ENCODE results near the gene PRDM11. TPM values are rescaled to one million over a fixed set of nuclear protein-coding genes. Genes with fewer than 3 reads are reported as not detected.

The PRDM11 gene
- total and polyA plus RNA-seq, 9 donors = 17.3 to 27.1 (median 21.6) TPM

DNA sequence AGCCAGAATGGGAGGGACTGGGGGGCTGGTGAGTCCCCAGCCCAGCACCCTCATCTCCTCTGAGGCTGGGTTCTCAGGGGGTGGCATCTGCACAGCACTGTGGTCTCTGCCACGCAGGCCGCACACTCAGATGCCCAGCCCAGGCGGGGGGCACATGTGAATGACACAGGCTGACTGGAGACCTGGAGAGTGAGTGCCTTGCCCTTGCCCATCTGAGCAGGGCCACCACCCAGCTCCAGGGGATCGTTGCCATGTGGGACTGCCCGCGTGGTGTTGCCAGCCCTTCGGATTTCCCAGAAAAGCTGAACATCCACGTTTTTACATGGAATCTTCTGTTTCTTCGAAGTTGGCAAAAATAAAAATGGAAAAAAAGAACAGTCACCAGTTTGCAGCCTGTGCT, 18.9 kb downstream of the PRDM11 start:
- H3K4me1 ChIP-seq (ENCODE audit: control insufficient read depth, insufficient read depth, low read length) = peaks cover 55% of the 10 kb centered on the region
- no peak for DNase-seq
- H3K4me3 ChIP-seq (ENCODE audit: low read length) = no peak overlapping the region
- H3K27ac ChIP-seq (ENCODE audit: low read length) = no peak overlapping the region
- no peaks in the 10 kb centered on the region for H3K27me3 ChIP-seq (ENCODE audit: control insufficient read depth, insufficient read depth, low read length)
- 89% methylated on average over 9 of the region's 9 CpGs for WGBS (ENCODE audit: insufficient coverage)
- H3K9me3 ChIP-seq (replicated peaks; ENCODE audit: control insufficient read depth, low read depth, low read length) = no peaks in the 10 kb centered on the region
- H3K36me3 ChIP-seq (ENCODE audit: control insufficient read depth, insufficient read depth, low read length) = no peaks in the 10 kb centered on the region

DNA sequence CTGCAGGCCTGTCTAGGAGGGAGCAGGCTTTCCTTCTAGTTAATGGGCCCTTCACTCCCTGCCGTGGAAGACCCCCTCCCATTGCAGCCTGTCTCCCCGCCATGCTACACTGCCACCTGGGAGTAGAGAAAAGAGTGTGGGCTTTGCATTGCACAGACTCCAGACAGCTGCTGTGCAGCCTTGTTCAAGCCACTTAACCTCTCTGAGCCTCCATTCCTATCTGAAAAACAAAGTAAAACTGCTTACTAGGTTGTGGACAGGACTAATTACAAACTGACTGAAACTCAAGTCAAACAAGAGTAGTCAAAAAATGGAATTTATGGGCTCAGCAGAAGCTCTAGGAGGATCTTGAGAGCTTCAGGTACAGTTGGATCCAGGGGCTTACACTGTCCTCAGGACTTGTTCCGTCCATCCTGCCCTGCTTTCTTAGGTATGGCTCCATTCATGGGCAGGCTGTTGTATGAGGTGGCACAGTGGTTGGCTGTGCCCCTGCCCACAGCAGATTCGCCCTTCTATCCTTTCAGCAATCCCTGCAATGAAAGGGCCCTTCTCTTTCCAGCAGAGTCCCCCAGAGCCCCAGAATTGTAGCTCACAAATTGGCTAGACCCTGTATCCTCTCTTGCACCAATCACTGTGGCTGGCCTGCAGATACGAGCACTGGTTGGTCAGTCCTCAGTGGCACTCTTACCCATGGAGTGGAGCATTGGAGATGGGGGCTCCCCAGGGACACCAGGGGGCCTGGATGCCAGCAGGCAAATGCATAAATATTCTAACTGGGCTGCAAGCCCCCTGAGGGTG, 19.6 kb downstream of the PRDM11 start:
- no peak overlapping the region for H3K4me3 ChIP-seq (ENCODE audit: low read length)
- peaks cover 50% of the 10 kb centered on the region for H3K4me1 ChIP-seq (ENCODE audit: control insufficient read depth, insufficient read depth, low read length)
- no peaks in the 10 kb centered on the region for H3K36me3 ChIP-seq (ENCODE audit: control insufficient read depth, insufficient read depth, low read length)
- no peaks in the 10 kb centered on the region for H3K9me3 ChIP-seq (replicated peaks; ENCODE audit: control insufficient read depth, low read depth, low read length)
- H3K27ac ChIP-seq (ENCODE audit: low read length) = no peak overlapping the region
- no peak for DNase-seq
- H3K27me3 ChIP-seq (ENCODE audit: control insufficient read depth, insufficient read depth, low read length) = no peaks in the 10 kb centered on the region
- WGBS (ENCODE audit: insufficient coverage) = 85% methylated on average over 2 of the region's 5 CpGs

DNA sequence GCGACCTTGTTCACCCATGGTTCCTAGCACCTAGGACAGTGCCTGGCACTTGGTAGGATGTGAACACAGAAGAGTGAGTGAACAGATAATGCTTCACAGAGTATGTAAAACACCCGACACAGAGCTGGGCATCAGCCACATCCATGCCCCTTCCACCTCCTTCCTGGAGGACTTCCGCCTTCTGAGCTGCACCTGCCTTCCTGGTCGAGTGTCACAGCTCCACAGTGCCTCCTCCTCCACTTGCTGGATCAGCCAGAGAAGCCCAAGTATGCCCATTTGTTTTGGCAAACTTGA, 20.1 kb downstream of the PRDM11 start:
- Histone ChIP-seq H3K4me3 (ENCODE audit: low read length) (no peak overlapping the region), H3K27me3 (ENCODE audit: control insufficient read depth, insufficient read depth, low read length) (no peaks in the 10 kb centered on the region), H3K27ac (ENCODE audit: low read length) (no peak overlapping the region), H3K4me1 (ENCODE audit: control insufficient read depth, insufficient read depth, low read length) (peaks cover 45% of the 10 kb centered on the region), H3K36me3 (ENCODE audit: control insufficient read depth, insufficient read depth, low read length) (no peaks in the 10 kb centered on the region), H3K9me3 (replicated peaks; ENCODE audit: control insufficient read depth, low read depth, low read length) (no peaks in the 10 kb centered on the region)
- DNase-seq = no peak
- WGBS (ENCODE audit: insufficient coverage) = 50% methylated on average over 1 of the region's 4 CpGs

DNA sequence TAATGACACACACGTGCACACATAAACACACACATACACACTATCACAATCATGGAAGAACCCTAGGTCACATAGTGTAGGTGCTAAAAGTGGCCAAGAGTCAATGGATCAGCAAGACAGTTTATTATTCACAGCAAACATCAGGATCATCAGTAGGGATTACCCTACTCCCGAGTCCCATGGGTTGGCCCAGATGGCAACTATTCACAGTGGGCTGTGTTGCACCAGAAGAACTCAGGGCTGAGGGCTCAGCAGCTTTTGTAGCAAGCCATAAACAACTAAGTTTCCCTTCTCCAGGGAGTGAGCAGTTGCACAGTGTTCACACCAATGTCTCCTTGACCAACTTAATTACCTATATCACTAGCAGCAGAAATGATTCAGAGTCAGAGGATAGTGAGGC, 20.8 kb downstream of the PRDM11 start:
- 86% methylated on average over 1 of the region's 2 CpGs for WGBS (ENCODE audit: insufficient coverage)
- H3K9me3 ChIP-seq (replicated peaks; ENCODE audit: control insufficient read depth, low read depth, low read length) = no peaks in the 10 kb centered on the region
- H3K4me1 ChIP-seq (ENCODE audit: control insufficient read depth, insufficient read depth, low read length) = peaks cover 38% of the 10 kb centered on the region
- no peak overlapping the region for H3K4me3 ChIP-seq (ENCODE audit: low read length)
- H3K27ac ChIP-seq (ENCODE audit: low read length) = no peak overlapping the region
- H3K36me3 ChIP-seq (ENCODE audit: control insufficient read depth, insufficient read depth, low read length) = no peaks in the 10 kb centered on the region
- H3K27me3 ChIP-seq (ENCODE audit: control insufficient read depth, insufficient read depth, low read length) = no peaks in the 10 kb centered on the region
- no peak for DNase-seq

DNA sequence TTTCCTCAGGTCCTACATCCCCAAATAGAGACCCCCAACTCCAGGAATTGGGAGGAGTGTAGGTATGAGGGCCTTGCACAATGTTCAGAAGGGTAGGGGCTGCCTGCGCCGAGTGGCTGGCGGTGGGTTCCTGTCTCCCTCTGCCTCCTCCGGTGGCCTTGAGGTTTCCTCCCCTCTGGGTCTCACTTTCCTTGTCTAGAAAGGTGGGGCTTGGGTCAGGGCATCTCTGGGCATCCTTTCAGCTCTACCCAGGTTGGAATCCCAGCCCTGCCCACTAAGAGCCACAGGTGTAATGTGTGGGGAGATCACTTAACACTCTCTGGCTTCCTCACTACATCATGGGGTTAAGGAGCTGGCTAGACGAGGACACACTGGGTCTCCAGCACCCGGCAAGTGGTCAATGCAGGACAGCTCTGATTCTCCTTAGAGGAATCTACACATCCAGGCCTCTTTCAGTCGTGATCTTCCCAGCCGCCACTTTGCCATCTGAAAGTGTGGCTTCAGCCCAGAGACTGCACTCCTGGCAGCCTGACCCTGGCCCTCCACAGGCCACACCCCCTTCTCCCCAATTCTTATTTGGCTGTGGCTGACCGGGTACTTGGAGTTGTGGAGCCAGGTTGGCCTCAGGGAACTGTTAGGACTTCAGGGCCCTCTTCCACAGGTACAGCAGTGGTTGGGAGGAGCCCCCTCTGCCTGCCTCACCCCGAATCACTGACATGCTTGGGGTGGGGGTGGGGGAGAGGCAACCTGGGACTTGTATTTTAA, 22.1 kb downstream of the PRDM11 start:
- Histone ChIP-seq H3K27me3 (ENCODE audit: control insufficient read depth, insufficient read depth, low read length) (no peaks in the 10 kb centered on the region), H3K4me1 (ENCODE audit: control insufficient read depth, insufficient read depth, low read length) (peaks cover 25% of the 10 kb centered on the region), H3K27ac (ENCODE audit: low read length) (no peak overlapping the region), H3K4me3 (ENCODE audit: low read length) (no peak overlapping the region), H3K9me3 (replicated peaks; ENCODE audit: control insufficient read depth, low read depth, low read length) (no peaks in the 10 kb centered on the region), H3K36me3 (ENCODE audit: control insufficient read depth, insufficient read depth, low read length) (no peaks in the 10 kb centered on the region)
- no peak for DNase-seq
- 46% methylated on average over 2 of the region's 10 CpGs for WGBS (ENCODE audit: insufficient coverage)

DNA sequence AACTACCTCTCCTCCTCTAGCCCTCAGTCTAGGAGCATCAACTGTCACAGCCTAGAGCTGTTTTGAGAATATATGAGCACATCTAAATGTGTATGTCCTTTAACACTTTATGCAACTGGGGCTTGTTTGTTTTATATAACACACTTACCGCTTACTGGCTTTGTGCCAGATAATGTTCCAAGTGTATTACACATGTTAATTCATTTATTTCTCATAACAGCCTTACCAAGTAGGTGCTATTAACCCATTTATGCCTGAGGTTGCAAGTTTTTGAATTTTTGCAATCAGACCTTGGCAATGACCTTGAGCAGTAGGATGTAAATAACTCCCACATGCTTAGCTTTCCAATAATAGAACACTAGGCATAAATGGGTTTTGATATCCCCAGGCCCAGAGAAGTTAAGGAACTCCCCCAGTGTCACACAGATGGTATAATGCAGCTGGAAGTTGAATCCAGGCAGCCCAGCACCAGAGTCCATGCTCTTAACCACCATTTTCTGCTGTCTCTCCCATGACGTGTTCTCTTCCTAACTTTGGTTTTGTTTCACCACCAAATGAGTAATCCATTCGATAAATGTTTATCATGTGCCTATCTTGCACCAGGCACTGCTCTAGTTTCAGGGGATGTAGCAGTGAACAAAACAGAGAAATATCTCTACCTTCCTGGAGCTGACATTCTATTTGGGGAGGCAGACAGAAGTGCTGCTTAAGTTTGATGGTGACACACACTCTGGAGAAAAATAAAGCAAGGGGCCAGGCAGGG, 23.1 kb downstream of the PRDM11 start:
- Histone ChIP-seq H3K4me3 (ENCODE audit: low read length) (no peak overlapping the region), H3K27ac (ENCODE audit: low read length) (no peak overlapping the region), H3K27me3 (ENCODE audit: control insufficient read depth, insufficient read depth, low read length) (no peaks in the 10 kb centered on the region), H3K9me3 (replicated peaks; ENCODE audit: control insufficient read depth, low read depth, low read length) (no peaks in the 10 kb centered on the region), H3K4me1 (ENCODE audit: control insufficient read depth, insufficient read depth, low read length) (peaks cover 16% of the 10 kb centered on the region), H3K36me3 (ENCODE audit: control insufficient read depth, insufficient read depth, low read length) (no peaks in the 10 kb centered on the region)
- no CpG with 5 or more reads among the region's 3 CpGs for WGBS (ENCODE audit: insufficient coverage)
- DNase-seq = no peak

DNA sequence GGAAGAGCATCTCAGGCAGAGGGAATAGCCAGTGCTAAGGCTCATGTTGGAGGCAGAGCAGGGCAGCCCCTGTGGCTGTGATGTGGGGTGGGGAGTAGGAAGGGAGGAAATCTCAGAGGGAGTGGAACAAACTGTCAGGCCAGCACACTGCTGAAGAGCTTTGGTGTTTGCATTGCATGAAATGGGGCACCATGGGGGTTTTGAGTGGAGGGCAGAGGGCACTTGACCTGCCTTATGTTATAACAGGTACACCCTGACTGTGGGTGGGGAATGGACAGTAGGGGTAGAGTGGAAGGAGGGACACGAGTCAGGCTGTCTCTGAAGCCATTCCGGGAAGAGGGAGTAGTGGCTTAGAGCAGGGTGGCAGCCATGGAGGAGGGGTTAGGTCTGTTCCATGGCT, 24.0 kb downstream of the PRDM11 start:
- no peaks in the 10 kb centered on the region for H3K9me3 ChIP-seq (replicated peaks; ENCODE audit: control insufficient read depth, low read depth, low read length)
- no peaks in the 10 kb centered on the region for H3K36me3 ChIP-seq (ENCODE audit: control insufficient read depth, insufficient read depth, low read length)
- H3K4me1 ChIP-seq (ENCODE audit: control insufficient read depth, insufficient read depth, low read length) = peaks cover 6% of the 10 kb centered on the region
- DNase-seq = no peak
- H3K4me3 ChIP-seq (ENCODE audit: low read length) = no peak overlapping the region
- H3K27ac ChIP-seq (ENCODE audit: low read length) = no peak overlapping the region
- 83% methylated on average over 1 of the region's 2 CpGs for WGBS (ENCODE audit: insufficient coverage)
- H3K27me3 ChIP-seq (ENCODE audit: control insufficient read depth, insufficient read depth, low read length) = no peaks in the 10 kb centered on the region

DNA sequence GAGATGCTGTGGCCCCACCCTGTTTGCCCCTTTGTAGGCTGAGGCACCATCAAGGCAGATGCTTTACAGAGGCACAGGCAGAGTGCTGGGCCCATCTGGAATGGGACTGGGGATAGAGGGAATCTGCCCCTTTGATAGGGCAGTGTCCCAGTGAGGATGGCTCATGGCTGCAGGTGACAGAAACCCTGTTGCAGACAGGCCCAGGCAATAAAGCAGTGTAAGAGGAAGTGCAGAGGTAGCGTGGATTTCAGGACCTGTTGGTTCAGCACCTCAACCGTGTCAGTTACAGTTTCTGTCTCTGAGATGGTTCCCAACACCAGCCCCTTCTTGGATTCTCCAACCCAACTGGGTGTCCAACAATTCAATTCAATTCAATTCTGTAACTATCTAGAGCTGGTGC, 25.1 kb downstream of the PRDM11 start:
- DNase-seq = no peak
- 67% methylated on average over 1 of the region's 2 CpGs for WGBS (ENCODE audit: insufficient coverage)
- Histone ChIP-seq H3K9me3 (replicated peaks; ENCODE audit: control insufficient read depth, low read depth, low read length) (no peaks in the 10 kb centered on the region), H3K27ac (ENCODE audit: low read length) (no peak overlapping the region), H3K36me3 (ENCODE audit: control insufficient read depth, insufficient read depth, low read length) (no peaks in the 10 kb centered on the region), H3K4me1 (ENCODE audit: control insufficient read depth, insufficient read depth, low read length) (peaks cover 5% of the 10 kb centered on the region), H3K4me3 (ENCODE audit: low read length) (no peak overlapping the region), H3K27me3 (ENCODE audit: control insufficient read depth, insufficient read depth, low read length) (no peaks in the 10 kb centered on the region)

DNA sequence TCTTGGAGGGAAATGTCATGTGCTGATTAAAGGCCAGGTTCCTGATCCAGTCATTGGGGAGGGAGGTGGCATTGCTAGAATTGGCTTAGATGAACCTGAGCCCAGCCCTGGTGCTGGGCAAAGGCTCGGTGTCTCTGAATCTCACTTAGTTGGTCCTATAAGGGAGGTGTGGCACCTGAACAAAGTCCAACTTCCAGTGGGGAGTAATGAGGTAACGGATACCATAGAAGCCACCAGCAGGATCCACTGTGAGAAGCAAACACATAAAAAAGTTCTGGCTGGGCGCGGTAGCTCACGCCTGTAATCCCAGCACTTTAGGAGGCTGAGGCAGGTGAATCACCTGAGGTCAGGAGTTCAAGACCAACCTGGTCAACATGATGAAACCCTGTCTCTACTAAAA, 26.6 kb downstream of the PRDM11 start:
- Histone ChIP-seq H3K27ac (ENCODE audit: low read length) (no peak overlapping the region), H3K27me3 (ENCODE audit: control insufficient read depth, insufficient read depth, low read length) (no peaks in the 10 kb centered on the region), H3K36me3 (ENCODE audit: control insufficient read depth, insufficient read depth, low read length) (no peaks in the 10 kb centered on the region), H3K9me3 (replicated peaks; ENCODE audit: control insufficient read depth, low read depth, low read length) (no peaks in the 10 kb centered on the region), H3K4me1 (ENCODE audit: control insufficient read depth, insufficient read depth, low read length) (peaks cover 14% of the 10 kb centered on the region), H3K4me3 (ENCODE audit: low read length) (no peak overlapping the region)
- no peak for DNase-seq
- 96% methylated on average over 5 of the region's 5 CpGs for WGBS (ENCODE audit: insufficient coverage)

DNA sequence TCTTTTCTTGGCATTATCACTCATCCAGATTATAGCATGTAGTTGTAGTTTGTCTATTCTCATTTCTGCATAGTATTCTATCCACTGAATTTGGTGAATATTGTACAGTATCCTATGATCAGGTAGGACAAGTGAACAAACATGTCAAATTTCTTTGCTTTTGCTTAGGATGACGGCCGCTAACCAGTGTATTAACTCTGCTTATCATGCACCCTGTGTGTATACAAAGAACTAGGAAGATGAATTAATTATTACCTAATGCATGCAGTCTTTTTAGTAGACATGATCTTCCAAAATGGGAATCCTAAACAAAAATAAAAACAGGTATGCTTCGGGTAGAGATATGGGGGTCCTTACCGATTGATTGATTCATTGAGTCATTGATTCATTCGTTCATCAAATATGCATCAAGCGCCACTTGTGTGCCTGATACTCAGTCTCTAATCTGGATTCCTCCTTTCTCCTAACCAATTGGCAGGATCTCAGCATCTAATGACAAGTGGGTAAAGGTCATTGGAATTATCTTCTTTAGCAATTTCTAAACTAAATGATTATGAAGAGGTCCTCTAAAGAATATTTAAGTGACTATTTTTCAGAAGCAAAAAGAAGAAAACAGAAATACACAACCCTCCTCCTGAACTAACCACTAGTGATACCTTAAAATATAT, 27.9 kb downstream of the PRDM11 start:
- Histone ChIP-seq H3K36me3 (ENCODE audit: control insufficient read depth, insufficient read depth, low read length) (no peaks in the 10 kb centered on the region), H3K9me3 (replicated peaks; ENCODE audit: control insufficient read depth, low read depth, low read length) (no peaks in the 10 kb centered on the region), H3K27me3 (ENCODE audit: control insufficient read depth, insufficient read depth, low read length) (no peaks in the 10 kb centered on the region), H3K4me1 (ENCODE audit: control insufficient read depth, insufficient read depth, low read length) (peaks cover 19% of the 10 kb centered on the region), H3K4me3 (ENCODE audit: low read length) (no peak overlapping the region), H3K27ac (ENCODE audit: low read length) (no peak overlapping the region)
- 100% methylated on average over 1 of the region's 6 CpGs for WGBS (ENCODE audit: insufficient coverage)
- no peak for DNase-seq
